ENCODE data around the gene TSNAX.

DNA sequence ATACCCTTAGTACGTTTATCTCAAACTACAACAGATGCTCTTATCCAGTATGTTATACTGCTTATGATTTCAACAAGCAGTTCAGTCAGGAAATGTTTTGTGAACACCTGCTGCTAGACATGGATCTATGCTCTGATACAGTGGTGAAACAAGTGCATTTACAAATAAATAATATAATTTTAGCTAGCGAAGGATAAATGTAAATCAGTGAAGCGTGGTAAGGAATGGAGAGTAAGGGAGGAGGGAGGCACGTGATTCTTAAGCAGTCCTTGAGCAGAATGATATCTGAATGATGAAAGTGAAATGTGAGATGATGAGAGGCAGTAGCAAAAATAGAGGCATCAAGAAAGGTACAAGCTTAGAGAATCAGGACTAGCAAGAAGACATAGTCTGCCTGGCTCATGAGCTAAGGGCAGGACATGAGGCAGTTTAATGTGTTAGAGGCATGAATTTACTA lies 6.3 kb downstream of the TSNAX start:
- TF ChIP-seq CTCF (IDR thresholded peaks at IDR 0.05) (no peak), POLR2A (IDR thresholded peaks at IDR 0.05) (no peak)
